ENCODE data around the gene TAS2R13.

TAS2R13 gene, protein sequence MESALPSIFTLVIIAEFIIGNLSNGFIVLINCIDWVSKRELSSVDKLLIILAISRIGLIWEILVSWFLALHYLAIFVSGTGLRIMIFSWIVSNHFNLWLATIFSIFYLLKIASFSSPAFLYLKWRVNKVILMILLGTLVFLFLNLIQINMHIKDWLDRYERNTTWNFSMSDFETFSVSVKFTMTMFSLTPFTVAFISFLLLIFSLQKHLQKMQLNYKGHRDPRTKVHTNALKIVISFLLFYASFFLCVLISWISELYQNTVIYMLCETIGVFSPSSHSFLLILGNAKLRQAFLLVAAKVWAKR

DNA sequence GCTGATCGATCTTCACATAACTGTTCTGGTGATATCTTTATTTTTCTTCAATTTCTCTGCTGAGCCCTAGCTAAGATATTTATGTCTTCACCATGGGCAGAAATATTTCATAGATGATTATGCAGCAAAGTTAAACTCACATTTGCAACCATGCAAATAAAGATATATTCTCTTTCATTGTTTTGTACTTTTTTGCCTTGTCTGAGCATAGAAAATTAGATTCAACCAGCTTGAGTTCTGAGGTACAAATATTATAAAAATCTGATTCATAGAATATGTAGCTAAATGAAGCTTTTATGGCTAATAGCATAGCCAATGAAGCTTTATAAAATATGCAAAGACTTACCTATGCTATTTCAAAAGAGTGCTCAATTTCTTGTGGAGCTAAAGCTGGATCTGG, at the start of gene TAS2R13:
TSS of gene TAS2R13 (minus strand) at position 101 of the 400 bp plus-strand sequence. CDS start 264 bp downstream, outside the sequence.
- no peak for DNase-seq (ENCODE audit: low read depth in 3 of 3)

GRCh38 chr12:10957741-10958140, 48.4 kb upstream of the TAS2R13 start:
- no peak for DNase-seq (ENCODE audit: low read depth in 3 of 3)

- DNase-seq (ENCODE audit: low read depth in 3 of 3), result no peak
Measured at GRCh38 chr12:10956085-10956484, 46.7 kb upstream of the TAS2R13 start.

GRCh38 chr12:10952645-10953044, 43.3 kb upstream of the TAS2R13 start:
- no peak for DNase-seq (ENCODE audit: low read depth in 3 of 3)

GRCh38 chr12:10943167-10943566, 33.8 kb upstream of the TAS2R13 start:
- DNase-seq (ENCODE audit: low read depth in 3 of 3), result no peak

GRCh38 chr12:10941916-10942607, 32.7 kb upstream of the TAS2R13 start:
- no peak for DNase-seq (ENCODE audit: low read depth in 3 of 3)

DNA sequence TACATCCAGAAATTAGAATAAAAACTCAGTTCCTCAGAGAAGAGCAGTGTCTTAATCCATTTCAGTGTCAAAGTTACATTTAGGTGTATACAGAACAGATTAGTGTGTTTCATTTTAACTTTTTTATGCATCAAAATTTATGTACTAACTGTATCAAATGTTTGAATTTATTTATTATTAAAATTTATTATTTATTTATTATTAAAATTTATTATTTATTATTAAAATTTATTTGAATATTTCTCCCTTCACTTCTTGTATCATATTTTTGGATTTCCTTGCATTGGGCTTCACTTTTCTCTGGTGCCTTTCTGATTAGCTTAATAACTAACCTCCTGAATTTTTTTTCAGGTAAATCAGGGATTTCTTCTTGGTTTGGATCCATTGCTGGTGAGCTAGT, 32.0 kb upstream of the TAS2R13 start:
- no peak for DNase-seq (ENCODE audit: low read depth in 3 of 3)

- no peak for DNase-seq (ENCODE audit: low read depth in 3 of 3)
Measured at GRCh38 chr12:10940389-10940788, 31.0 kb upstream of the TAS2R13 start.

DNA sequence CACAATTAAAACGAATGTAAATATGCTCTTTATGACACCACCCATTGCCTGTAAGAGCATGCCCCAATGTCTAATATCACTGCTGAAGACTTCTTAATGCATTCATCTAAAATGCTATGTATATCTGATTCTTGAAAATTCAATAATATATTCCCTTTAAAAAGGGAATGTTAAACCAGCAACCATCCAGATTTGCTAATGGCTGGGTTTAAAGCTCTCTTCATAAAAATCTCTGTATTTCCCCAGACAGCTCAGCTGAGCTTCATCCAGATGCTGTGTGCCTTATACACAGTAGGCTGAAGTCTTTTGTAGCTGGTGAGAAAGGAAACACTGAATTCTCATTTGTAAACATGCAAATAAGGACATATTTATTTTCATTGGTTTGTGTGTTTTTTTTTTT, 29.8 kb upstream of the TAS2R13 start, which contains the start of gene TAS2R14:
TSS of gene TAS2R14 (minus strand) at position 101 of the 400 bp plus-strand sequence. CDS start at position 45, 56 bp downstream.
- DNase-seq (ENCODE audit: low read depth in 3 of 3), result no peak

GRCh38 chr12:10936506-10936905, 27.1 kb upstream of the TAS2R13 start:
- no peak for DNase-seq (ENCODE audit: low read depth in 3 of 3)

DNA sequence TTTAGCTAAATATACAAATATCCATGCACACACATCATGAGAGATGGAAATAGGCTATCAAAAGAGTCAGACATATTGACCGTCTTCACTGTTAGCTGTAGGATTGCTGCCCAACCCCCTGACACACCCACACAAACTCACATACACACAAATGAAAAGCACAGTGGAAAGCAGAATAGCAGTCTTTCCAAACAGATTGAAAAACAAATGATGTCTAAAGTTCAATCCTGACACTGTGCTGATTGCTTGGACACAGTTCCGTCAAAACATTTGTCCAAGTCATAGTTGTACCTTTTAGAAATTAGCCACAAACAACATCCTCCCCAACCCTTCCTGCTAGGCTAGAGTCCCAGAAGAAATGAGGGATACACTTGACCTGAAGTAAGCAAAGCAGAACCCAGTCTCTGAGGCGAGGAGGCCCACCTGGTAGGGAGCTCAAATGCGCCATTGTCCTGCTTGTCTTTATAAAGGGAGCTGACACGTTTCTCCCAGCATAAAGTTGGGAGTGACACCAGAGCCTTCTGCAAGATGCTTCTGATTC, 19.5 kb upstream of the TAS2R13 start, which contains the start of gene PRH2:
TSS of gene PRH2 (plus strand) at position 491 of the 541 bp plus-strand sequence. CDS start at position 529, 38 bp downstream.
- DNase-seq (ENCODE audit: low read depth in 3 of 3), result no peak

DNA sequence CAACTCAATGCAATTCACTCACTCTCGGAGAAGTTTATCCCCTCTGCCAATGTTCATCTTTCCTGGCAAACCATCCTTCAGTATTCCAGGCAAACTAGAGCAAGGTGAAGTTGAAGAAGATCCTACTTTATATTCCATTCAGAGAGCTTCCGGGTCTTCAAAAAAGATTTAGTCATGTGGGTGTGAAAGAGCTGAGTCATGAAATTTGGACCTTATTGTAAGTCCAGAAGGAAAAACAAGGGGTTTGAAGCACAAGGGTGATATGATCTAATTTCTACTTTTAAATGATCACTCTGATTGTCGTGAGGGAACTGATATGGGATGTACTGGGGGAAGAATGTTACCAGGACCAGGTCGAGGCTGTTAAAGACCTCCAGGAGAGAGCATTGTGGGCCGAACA, 16.9 kb upstream of the TAS2R13 start:
- no peak for DNase-seq (ENCODE audit: low read depth in 3 of 3)

DNA sequence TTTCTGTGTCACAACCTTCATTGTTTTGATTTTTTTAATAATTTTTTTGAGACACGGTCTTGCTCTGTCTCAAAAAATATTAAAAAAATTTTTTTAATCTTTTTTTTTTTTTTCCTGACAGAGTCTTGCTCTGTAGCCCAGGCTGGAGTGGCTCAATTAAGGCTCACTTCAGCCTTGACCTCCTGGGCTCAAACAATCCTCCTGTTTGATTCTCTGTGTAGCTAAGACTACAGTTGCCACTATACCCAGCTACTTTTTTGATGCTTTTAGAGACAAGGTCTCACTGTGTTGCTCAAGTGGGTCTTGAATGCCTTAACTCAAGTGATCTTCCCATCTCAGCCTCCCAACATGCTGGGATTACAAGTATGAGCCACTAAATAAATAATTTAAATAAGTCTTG, 10.4 kb upstream of the TAS2R13 start:
- DNase-seq (ENCODE audit: low read depth in 3 of 3), result no peak

GRCh38 chr12:10910380-10910779, 1.0 kb upstream of the TAS2R13 start:
- DNase-seq (ENCODE audit: low read depth in 3 of 3), result no peak

DNA sequence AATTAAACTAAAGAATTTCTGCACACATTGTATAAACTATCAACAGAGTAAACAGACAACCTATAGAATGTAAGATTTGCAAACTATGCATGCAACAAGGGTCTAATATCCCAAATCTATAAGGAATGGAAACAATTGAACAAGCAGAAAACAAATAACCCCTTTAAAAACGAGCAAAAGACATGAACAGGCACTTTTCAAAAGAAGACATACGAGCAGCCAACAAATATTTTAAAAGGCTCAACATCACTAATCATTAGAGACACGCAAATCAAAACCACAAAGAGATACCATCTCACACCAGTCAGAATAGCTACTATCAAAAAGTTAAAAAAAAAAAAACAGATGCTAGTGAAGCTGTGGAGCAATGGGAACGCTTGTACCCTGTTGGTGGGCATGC, 4.7 kb downstream of the TAS2R13 start:
- DNase-seq (ENCODE audit: low read depth in 3 of 3), result no peak

- no peak for DNase-seq (ENCODE audit: low read depth in 3 of 3)
Measured at GRCh38 chr12:10901427-10901826, 7.9 kb downstream of the TAS2R13 start.

- DNase-seq (ENCODE audit: low read depth in 3 of 3), result no peak
Measured at GRCh38 chr12:10900972-10901371, 8.4 kb downstream of the TAS2R13 start.

DNA sequence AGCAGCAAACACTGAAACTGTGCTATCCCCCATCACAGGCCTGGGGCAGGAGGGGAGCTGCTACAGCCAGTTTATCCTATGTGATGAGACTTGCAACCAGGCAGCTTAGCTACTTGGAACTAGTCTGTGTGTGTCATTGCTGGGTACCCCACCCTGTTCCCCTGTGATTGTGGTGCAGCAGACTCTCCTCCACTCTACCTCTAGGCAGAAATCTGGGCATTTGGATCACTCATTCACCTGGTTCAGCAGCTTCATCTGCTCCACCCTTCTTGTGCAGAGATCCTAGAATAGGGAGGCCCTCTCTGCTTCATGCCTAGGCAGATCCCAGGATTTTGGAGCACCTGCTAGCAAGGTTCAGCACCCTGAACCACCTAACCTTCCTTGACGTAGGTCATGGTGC, 8.8 kb downstream of the TAS2R13 start:
- DNase-seq (ENCODE audit: low read depth in 3 of 3), result no peak

GRCh38 chr12:10896854-10897253, 12.5 kb downstream of the TAS2R13 start:
- DNase-seq (ENCODE audit: low read depth in 3 of 3), result no peak

GRCh38 chr12:10891937-10892336, 17.4 kb downstream of the TAS2R13 start:
- no peak for DNase-seq (ENCODE audit: low read depth in 3 of 3)

DNA sequence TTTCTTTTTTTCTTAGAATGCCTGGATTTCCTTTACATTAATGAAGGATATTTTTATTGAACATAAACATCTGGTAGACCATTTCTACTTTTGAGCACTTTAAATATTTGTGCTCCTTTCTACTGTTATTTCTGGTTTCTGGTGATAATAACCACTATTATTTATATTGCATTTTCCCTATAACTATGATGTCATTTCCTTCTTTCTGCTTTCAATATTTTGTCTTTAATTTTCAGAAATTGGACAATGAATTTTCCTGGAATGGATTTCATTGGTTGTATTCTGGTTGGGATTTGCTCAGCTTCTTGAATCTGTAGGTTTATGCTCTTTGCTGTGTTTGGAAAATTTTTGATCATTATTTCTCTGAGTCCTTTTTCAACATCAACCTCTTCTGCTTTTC, 20.1 kb downstream of the TAS2R13 start:
- no peak for DNase-seq (ENCODE audit: low read depth in 3 of 3)

GRCh38 chr12:10884086-10884725, 25.2 kb downstream of the TAS2R13 start, which contains the start of gene PRH1:
PRH1 (minus strand) TSS chr12:10884255; CDS start chr12:10884217, 38 bp downstream.
- DNase-seq (ENCODE audit: low read depth in 3 of 3), result no peak
